GM23248 (cell line): Measurements from ENCODE around the gene SGF29. TPM values are rescaled to one million over a fixed set of nuclear protein-coding genes. Genes with fewer than 3 reads are reported as not detected.

Experiments
- DNase-seq: peaks from one replicate; pipeline ENCODE4 v3.0.0-alpha.2; 2015
- H2AFZ ChIP-seq: fragments of 200-600 bp; sonication (generic); 2 replicates; pipeline ENCODE4 v1.6.1; 2016; ENCODE audit warnings: antibody characterized with exemption
- H3F3A ChIP-seq: fragments of 200-600 bp; sonication (generic); 2 replicates; pipeline ENCODE4 v1.6.1; 2016; ENCODE audit warnings: mild to moderate bottlenecking, antibody characterized with exemption, mixed run types; ENCODE audit not compliant: insufficient read depth
- H3K27ac ChIP-seq: fragments of 200-600 bp; sonication (generic); 2 replicates; pipeline ENCODE4 v1.5.1; 2016; ENCODE audit warnings: mild to moderate bottlenecking
- H3K27me3 ChIP-seq: fragments of 200-600 bp; sonication (generic); replicated peaks from 2 replicates; pipeline ENCODE4 v1.6.1; 2016; ENCODE audit warnings: mild to moderate bottlenecking; ENCODE audit not compliant: insufficient read depth
- H3K36me3 ChIP-seq: fragments of 200-600 bp; sonication (generic); 2 replicates; pipeline ENCODE4 v1.6.1; 2016; ENCODE audit warnings: low read depth, mild to moderate bottlenecking
- H3K4me1 ChIP-seq: fragments of 200-600 bp; sonication (generic); 2 replicates; pipeline ENCODE4 v1.6.1; 2016; ENCODE audit warnings: mild to moderate bottlenecking; ENCODE audit not compliant: insufficient read depth
- H3K4me2 ChIP-seq: fragments of 200-600 bp; sonication (generic); one replicate; pipeline ENCODE4 v1.6.1; 2016; ENCODE audit warnings: mild to moderate bottlenecking; ENCODE audit not compliant: unreplicated experiment
- H3K4me3 ChIP-seq: fragments of 200-600 bp; sonication (generic); 2 replicates; pipeline ENCODE4 v1.5.1; 2016; ENCODE audit warnings: mild to moderate bottlenecking
- H3K79me2 ChIP-seq: fragments of 200-600 bp; sonication (generic); 2 replicates; pipeline ENCODE4 v1.6.1; 2016; ENCODE audit warnings: mild to moderate bottlenecking; ENCODE audit not compliant: insufficient read depth
- H3K9ac ChIP-seq: fragments of 200-600 bp; sonication (generic); 2 replicates; pipeline ENCODE4 v1.6.1; 2016; ENCODE audit warnings: mild to moderate bottlenecking
- H3K9me2 ChIP-seq: fragments of 200-600 bp; sonication (generic); 2 replicates; pipeline ENCODE4 v1.6.1; 2016; ENCODE audit warnings: mixed run types, mild to moderate bottlenecking, moderate library complexity; ENCODE audit not compliant: insufficient read depth
- H3K9me3 ChIP-seq: fragments of 200-600 bp; sonication (generic); one replicate; pipeline ENCODE4 v1.6.1; 2017; ENCODE audit warnings: low read depth
- H4K20me1 ChIP-seq: fragments of 200-600 bp; sonication (generic); 2 replicates; pipeline ENCODE4 v1.6.0; 2016; ENCODE audit not compliant: insufficient read depth
- EZH2 ChIP-seq: fragments of 200-600 bp; sonication (generic); IDR thresholded peaks from 2 replicates; pipeline ENCODE4 v1.6.1; 2018; ENCODE audit warnings: antibody characterized with exemption, mild to moderate bottlenecking; ENCODE audit not compliant: insufficient read depth, poor library complexity, severe bottlenecking
- EZH2phosphoT487 ChIP-seq: fragments of 200-600 bp; sonication (generic); IDR thresholded peaks from 2 replicates; pipeline ENCODE4 v1.6.1; 2018; ENCODE audit warnings: antibody characterized with exemption, moderate library complexity, mild to moderate bottlenecking, low read depth; ENCODE audit not compliant: insufficient read depth
- WGBS, 2 experiments: methylation state at CpG; one replicate each; pipeline ENCODE4 v1.1.6; 2015 to 2017; ENCODE audit warnings: low lambda C conversion rate in 2 of 2, low coverage in 1 of 2; ENCODE audit errors: missing lambda C conversion rate in 2 of 2; 5-methylcytosine and 5-hydroxymethylcytosine counted together
- in situ Hi-C: fragments of 300-500 bp; cut with MboI; formaldehyde crosslinking; loops from 2 replicates; pipeline ENCODE4 v1.15.0; 2020
- polyA plus RNA-seq: library from polyadenylated mRNA; unstranded; fragments of >200 nt; fragmentation: Nextera tagmentation; extraction: Ambion mirVana; gene quantifications from 2 replicates; pipeline ENCODE4 v1.2.1, GENCODE V29; 2016
- total RNA-seq: library from RNA; depleted of rRNA; stranded (reverse); fragments of >200 nt; shearing (Covaris generic); gene quantifications from 2 replicates; pipeline ENCODE4 v1.2.3, GENCODE V29; 2014; rRNA removed

The SGF29 gene
- 5.7 and 6.3 TPM in 2 replicates for total RNA-seq
- polyA plus RNA-seq, result 8.9 and 9.9 TPM in 2 replicates

- Histone ChIP-seq H3K9me2 (no peaks in the 10 kb centered on the region), H3K27me3 (no peaks in the 10 kb centered on the region), H3K79me2 (peaks cover 7% of the 10 kb centered on the region; the same call in 1 of the 2 replicates), H3F3A (no peaks in the 10 kb centered on the region), H3K36me3 (0 out of 2 replicates have a peak, but pooled peaks cover 4% of the 10 kb centered on the region), H3K9ac (peak within 1 kb of the TSS; percentile 80), H3K9me3 (no peaks in the 10 kb centered on the region), H3K27ac (peak within 1 kb of the TSS; percentile 78), H3K4me1 (peaks cover 7% of the 10 kb centered on the region; the same call in 1 of the 2 replicates), H2AFZ (peak within 1 kb of the TSS; percentile 89), H3K4me2 (peak within 1 kb of the TSS; percentile 81), H4K20me1 (no peaks in the 10 kb centered on the region), H3K4me3 (peak within 1 kb of the TSS; percentile 77)
- peak; percentile 95 for DNase-seq
- in situ Hi-C loops, result no loop called here
- 1% methylated on average over 60 to 79 of the region's 88 CpGs for WGBS, 2 experiments
- TF ChIP-seq EZH2phosphoT487, result no peak
- TF ChIP-seq EZH2, result no peak
Measured at GRCh38 chr16:28553776-28554633, at the start of gene SGF29. SGF29 (plus strand) TSS chr16:28553920; CDS start chr16:28581070, 27,150 bp downstream.

- in situ Hi-C loops, result no loop called here
- no peak for DNase-seq
- TF ChIP-seq EZH2 (no peak), EZH2phosphoT487 (no peak)
Measured at GRCh38 chr16:28504707-28505404, 48.9 kb upstream of the SGF29 start.

GRCh38 chr16:28505489-28506137, 48.1 kb upstream of the SGF29 start:
- H3K27ac ChIP-seq, result no peak overlapping the region

More at GRCh38 chr16:28504707-28505404, 48.9 kb upstream of the SGF29 start:
- Histone ChIP-seq H3K4me2 (no peak overlapping the region), H3K79me2 (no peaks in the 10 kb centered on the region), H3K4me1 (no peaks in the 10 kb centered on the region), H3K36me3 (no peaks in the 10 kb centered on the region), H3F3A (no peaks in the 10 kb centered on the region), H2AFZ (no peak overlapping the region), H3K9me2 (no peaks in the 10 kb centered on the region), H3K27ac (no peak overlapping the region), H3K9ac (no peak overlapping the region), H3K4me3 (no peak overlapping the region), H3K27me3 (peaks cover 15% of the 10 kb centered on the region), H3K9me3 (no peaks in the 10 kb centered on the region), H4K20me1 (no peaks in the 10 kb centered on the region)
- WGBS, 2 experiments, result 45 to 52% methylated on average over 8 of the region's 8 CpGs

GRCh38 chr16:28511031-28511430, 42.7 kb upstream of the SGF29 start:
- no peak overlapping the region for H3K9ac ChIP-seq
- TF ChIP-seq EZH2, result no peak
- no peak for TF ChIP-seq EZH2phosphoT487
- H3F3A ChIP-seq, result no peaks in the 10 kb centered on the region
- no peak for DNase-seq
- no peaks in the 10 kb centered on the region for H4K20me1 ChIP-seq
- H3K4me3 ChIP-seq, result no peak overlapping the region
- no peaks in the 10 kb centered on the region for H3K4me1 ChIP-seq
- no peak overlapping the region for H2AFZ ChIP-seq
- no peak overlapping the region for H3K27ac ChIP-seq
- no peak overlapping the region for H3K4me2 ChIP-seq
- no peaks in the 10 kb centered on the region for H3K27me3 ChIP-seq
- in situ Hi-C loops, result no loop called here
- no peaks in the 10 kb centered on the region for H3K79me2 ChIP-seq
- 73 to 83% methylated on average over 3 of the region's 3 CpGs for whole genome bisulfite sequencing, 2 experiments
- no peaks in the 10 kb centered on the region for H3K36me3 ChIP-seq
- H3K9me2 ChIP-seq, result no peaks in the 10 kb centered on the region
- H3K9me3 ChIP-seq, result no peaks in the 10 kb centered on the region

More at GRCh38 chr16:28505489-28506137, 48.1 kb upstream of the SGF29 start:
- no peaks in the 10 kb centered on the region for H3K9me3 ChIP-seq
- H3K4me3 ChIP-seq, result no peak overlapping the region
- H3K4me2 ChIP-seq, result no peak overlapping the region
- peaks cover 15% of the 10 kb centered on the region for H3K27me3 ChIP-seq
- no peak overlapping the region for H3K9ac ChIP-seq
- no peaks in the 10 kb centered on the region for H3F3A ChIP-seq
- 46 to 52% methylated on average over 14 of the region's 14 CpGs for WGBS, 2 experiments
- H2AFZ ChIP-seq, result no peak overlapping the region
- H3K4me1 ChIP-seq, result no peaks in the 10 kb centered on the region
- in situ Hi-C loops, result no loop called here
- TF ChIP-seq EZH2, result no peak
- no peak for TF ChIP-seq EZH2phosphoT487
- H3K36me3 ChIP-seq, result no peaks in the 10 kb centered on the region
- no peak for DNase-seq
- no peaks in the 10 kb centered on the region for H3K79me2 ChIP-seq
- H4K20me1 ChIP-seq, result no peaks in the 10 kb centered on the region
- no peaks in the 10 kb centered on the region for H3K9me2 ChIP-seq
